ENCODE measurements around the gene CHRNA4.

DNA sequence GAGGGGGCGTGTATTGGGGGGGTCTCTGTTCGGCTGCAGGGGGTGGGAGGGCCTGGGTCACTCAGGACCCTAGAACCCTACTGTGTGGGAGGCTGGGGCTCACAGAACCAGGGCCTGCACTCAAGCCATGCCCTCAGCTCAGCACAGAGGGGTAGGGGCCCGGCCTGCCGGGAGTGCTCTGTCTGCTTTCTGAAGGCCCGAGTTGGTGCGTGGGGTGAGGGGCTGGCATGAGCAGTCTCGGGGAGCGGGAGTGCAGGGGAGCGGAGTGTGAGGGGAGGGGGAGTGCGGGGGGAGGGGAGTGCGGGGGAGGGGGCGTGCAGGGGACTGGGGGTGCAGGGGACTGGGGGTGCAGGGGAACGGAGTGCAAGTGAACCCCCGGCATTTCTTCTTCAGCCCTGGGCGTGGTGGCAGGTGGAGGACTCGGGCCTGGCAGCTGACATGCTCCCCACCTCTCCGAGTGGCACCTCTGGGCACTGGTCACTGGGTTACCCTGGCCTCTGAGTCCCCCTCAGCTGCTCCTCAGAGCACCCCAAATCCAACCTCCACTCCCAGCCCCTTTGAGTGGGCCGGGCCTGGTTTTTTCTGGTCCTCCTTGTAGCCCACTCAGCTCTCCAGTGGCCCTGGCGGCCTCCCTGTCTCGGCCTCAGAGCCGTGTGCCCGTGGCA lies 67.1 kb downstream of the CHRNA4 start:
- TF ChIP-seq POLR2A (IDR thresholded peaks at IDR 0.05) (no peak), CTCF (IDR thresholded peaks at IDR 0.05) (no peak)
